Activated CD4-positive, alpha-beta T cell treated with anti-CD3 and anti-CD28 coated beads, Interleukin-2, Interleukin-6, amounts not matched to agents 100 ng/mL and 50 ng/mL, durations not matched to agents 16 hours and 8 hours (primary cell): ENCODE data around the gene ADAT2.

ENCODE experiments used
- DNase-seq: peaks from one replicate; pipeline ENCODE4 v3.0.0-alpha.2; 2020

Gene ADAT2

GRCh38 chr6:143441010-143441409 lies 9.5 kb downstream of the ADAT2 start:
- DNase-seq: no peak

GRCh38 chr6:143432588-143432987 lies 17.9 kb downstream of the ADAT2 start:
- DNase-seq: no peak

GRCh38 chr6:143431226-143431625 lies 19.3 kb downstream of the ADAT2 start:
- DNase-seq: no peak

DNA sequence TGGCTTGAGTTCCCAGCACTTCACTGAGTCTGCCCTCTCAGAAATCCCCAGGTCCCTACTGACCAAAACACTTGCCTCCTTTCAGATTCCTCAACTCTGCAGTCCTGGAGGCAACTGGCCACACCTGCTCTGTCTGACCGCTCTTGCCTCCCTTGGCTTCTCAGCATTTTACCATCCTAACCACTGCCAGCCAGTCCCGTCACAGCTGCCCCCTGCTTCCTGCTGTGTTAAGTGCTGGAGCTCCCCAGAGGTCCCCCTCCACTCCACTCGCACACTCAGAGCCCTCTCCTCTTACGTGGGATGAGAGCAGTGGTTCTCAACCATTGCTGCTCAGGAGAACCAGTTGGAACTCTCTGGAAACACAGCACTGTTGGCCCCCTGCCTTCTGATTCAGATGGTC lies 20.5 kb downstream of the ADAT2 start:
- no peak for DNase-seq

GRCh38 chr6:143427109-143427817 lies 23.2 kb downstream of the ADAT2 start:
- peak; percentile 77 for DNase-seq

DNA sequence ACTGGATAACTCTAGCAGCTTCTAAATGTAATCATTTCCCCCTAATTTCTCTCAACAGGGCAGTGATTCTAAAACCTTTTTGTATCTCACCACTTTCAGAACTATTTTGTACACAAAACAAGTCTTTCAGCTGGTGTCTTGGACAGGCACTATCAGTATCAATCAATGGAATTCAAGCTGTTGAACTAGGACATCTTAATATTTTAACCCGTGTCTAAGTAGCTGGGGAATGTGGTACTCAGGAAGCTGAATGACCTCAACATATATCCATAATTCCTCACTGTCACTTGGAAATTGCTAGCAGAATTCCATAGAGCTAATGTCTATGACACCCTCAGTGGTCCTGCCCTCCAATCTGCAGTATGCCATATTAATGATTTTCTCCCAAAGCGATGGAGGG lies 24.5 kb downstream of the ADAT2 start:
- DNase-seq: no peak

- no peak for DNase-seq
Observed at GRCh38 chr6:143419526-143419925, 31.0 kb downstream of the ADAT2 start.

GRCh38 chr6:143414769-143415168 lies 35.7 kb downstream of the ADAT2 start:
- DNase-seq: no peak

DNA sequence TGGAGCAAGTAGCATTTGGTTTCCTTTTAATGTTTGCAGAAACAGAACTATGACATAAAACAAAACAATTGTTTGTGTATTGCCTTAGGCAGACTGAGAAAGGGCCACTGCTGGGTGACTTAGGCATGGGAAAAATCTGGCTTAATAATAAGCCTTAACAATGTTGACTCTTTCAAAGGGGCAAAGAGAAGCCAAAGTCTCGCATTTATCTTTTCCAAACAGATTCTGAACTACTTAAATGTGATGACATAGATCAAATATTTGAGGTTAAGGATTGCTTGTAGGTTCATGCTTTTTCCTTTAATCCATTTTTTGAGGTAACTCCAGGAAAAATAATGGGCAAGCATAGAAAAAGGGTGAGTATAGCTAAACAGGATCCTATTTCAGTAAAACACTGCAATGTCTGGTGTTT lies 39.6 kb downstream of the ADAT2 start:
- no peak for DNase-seq

DNA sequence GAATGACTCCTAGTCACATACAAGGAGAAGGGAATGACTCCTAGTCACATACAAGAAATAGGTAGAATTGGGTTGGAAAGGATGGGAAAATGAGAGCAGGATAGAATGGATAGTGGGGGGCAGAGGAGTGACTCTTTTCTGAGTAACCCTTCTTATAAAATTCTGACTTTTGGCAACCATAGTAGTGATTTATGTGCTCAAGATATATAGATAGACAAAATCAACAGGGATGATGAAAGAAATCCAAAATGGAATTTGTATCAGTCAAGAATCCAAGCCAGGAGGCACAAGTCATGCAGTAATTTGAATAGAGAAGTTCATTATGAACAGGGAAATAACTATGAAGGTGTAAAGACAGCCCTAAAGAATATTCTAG lies 41.7 kb downstream of the ADAT2 start:
- DNase-seq: no peak

GRCh38 chr6:143408151-143408786 lies 42.2 kb downstream of the ADAT2 start:
- no peak for DNase-seq

DNA sequence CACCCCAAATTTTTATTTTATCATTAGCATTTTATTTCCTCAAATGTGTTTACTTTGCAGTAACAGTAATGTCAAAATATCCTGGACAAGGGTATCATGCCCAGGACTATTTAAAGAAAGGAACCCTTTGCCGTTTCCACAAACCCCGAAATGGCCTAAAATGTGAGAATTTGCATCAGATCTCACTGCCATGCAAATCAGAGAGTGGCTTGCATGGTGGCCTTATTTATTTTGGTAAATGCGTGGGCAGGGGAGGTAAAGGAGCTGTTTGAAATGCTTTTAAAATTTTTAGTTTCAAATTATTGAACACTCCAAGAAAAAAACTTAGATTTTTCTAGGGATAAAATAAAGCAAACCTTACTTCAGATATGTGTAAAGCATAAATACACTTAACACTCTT lies 43.8 kb downstream of the ADAT2 start:
- DNase-seq: no peak

- DNase-seq: no peak
Observed at GRCh38 chr6:143405373-143406154, 44.9 kb downstream of the ADAT2 start.

DNA sequence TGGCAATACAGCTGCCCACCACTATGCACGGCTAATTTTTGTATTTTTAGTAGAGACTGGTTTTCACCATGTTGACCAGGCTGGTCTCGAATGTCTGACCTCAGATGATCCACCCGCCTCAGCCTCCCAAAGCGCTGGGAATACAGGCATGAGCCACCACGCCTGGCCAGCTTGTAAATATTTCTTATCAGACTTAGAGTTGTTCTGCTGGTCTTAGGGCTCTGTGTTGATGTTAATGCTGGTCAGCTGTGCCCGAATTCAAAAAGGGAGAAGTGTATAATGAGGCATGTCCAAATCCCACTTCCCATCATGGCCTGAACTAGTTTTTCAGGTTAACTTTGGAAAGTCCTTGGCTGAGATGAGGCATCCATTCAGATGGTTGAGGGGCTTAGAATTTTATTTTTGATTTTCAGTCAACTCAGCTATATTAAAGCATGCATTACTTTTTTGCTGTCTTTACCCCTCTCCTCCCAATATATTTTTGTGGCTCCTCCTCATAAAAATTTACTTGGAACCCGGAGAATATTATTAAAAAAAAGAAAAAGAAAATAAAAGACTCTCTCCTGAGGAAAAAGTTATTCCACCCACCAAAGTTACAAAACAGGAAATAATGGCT lies 47.7 kb downstream of the ADAT2 start:
- no peak for DNase-seq

DNA sequence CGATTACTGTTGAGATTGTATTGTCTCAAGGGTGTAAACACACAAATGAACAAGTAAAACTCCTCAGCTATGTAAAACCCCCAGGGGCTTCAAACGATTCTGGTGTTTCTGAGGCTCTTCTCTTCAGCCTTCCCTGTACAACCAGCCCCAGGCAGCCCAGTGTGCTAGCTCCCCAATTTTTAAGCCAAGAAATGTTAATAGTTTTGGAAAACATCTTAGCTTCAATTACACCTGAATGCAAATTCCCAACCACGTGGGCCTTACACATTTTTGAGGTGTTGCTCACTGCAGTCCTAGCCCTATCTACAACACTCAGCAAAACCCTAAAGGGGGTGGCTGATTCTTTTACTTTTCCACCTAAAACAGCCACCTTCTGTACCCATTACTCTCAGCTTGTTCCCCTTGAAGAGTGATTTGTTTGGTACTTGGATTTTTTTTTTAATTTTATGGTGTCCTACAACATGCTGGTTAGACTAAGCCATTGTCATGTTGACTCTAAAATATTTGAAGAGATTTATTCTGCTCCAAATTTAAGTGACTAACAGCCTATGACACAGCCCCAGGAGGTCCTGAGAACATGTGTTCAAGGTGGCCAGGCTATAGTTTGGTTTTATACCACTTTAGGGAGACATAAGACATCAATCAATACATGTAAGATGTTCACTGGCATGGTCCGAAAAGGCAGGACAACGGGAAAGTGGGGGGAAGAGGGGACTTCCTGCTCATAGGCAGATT lies 48.7 kb downstream of the ADAT2 start:
- DNase-seq: no peak

DNA sequence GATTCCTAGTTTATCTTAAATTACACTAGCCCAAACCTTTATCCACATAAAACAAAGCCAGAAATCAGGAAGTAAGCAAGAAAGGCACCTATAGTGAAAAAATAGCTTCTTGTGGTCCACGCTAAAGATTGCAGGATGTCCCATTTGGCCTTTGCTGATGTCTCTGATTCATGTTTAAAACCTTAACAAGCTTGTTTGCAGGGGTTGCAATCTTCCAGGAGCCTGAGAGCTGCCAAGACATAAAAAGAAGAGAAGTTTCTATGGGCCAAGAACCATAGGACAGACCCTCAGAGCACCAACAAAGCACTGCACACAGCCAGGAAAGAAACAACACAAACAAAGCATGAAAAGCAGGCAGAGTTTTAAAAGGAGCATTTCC lies 49.4 kb downstream of the ADAT2 start:
- no peak for DNase-seq

- DNase-seq: no peak
Observed at GRCh38 chr6:143400258-143401067, 50.0 kb downstream of the ADAT2 start.

DNA sequence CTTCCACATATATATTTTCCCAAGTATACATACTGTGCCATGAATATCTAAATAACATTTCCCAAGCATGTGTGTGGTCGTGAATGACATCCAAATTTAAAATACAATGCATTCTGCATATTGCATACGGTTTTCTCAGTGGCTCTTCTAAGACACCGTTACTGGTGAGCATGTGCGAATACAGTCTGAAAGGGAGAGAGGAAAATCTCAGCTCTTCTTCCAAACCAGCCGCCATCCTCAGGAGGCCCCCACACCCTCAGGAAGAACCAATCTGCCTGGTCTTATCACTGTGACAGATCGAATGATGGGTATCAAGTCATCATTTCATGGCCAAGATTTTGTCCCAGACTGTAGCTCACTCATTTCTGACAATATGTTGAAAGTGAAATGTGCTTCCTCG lies 50.7 kb downstream of the ADAT2 start:
- DNase-seq: no peak

- DNase-seq: no peak
Observed at GRCh38 chr6:143399176-143399575, 51.3 kb downstream of the ADAT2 start.

DNA sequence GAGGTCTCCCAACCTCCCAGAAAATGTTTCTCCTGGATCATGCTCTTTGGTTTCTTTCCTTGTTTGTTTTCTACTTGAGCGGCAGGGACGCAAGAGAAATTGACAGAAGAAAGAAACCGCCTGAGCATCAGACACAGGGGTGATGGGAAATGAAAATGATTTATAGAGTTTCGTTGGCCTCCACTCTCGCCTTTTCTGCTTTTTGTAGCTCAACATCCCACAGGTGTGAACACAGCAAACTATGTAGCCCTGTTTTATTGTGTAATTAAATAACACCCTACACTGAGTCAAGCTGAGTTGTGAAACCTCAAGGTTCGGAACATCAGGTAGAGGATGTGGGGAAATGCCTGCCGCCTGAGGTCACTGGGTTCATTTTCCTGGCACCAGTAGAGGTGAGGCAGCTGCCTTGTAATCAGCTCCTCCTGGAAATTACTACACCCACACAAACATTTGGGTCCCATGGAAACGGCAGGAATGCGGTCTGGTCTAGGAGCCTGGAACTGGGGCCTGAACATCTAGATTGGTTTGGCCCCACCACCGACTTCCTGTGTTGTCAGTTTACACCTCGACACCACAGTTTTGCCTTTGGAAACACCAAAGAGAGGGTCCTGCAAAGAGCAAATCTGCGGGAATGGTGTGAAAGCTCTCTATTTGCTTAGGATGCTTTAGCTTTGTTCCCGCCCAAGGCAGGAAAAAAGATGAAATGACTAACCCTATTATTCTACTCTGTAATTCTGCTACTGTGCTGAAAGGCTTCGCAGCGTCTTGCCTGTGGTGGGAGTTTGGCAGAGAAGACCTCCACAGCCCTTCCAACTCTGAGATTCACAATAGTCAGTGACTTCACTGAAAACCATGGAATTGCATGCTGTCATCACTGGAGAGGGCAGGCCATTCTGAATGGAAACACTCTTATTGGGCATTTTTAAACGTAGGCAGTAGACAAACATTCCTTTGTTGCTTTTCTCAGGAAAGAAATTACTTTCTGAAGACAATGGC lies 53.0 kb downstream of the ADAT2 start:
- DNase-seq: peak; percentile 53
